Stimulated activated CD4-positive, alpha-beta T cell treated with anti-CD3 and anti-CD28 coated beads, Interleukin-1b, Interleukin-23, amount 100 ng/mL, for 1 hour (primary cell): ENCODE results near the gene AEN.

Experiments
- DNase-seq, 2 donors: peaks; one replicate each; pipeline ENCODE4 v3.0.0-alpha.2; 2020; ENCODE audit warnings: low read depth in 2 of 2

The AEN gene

GRCh38 chr15:88649753-88650551 lies 28.8 kb downstream of the AEN start:
- DNase-seq: no peak

DNA sequence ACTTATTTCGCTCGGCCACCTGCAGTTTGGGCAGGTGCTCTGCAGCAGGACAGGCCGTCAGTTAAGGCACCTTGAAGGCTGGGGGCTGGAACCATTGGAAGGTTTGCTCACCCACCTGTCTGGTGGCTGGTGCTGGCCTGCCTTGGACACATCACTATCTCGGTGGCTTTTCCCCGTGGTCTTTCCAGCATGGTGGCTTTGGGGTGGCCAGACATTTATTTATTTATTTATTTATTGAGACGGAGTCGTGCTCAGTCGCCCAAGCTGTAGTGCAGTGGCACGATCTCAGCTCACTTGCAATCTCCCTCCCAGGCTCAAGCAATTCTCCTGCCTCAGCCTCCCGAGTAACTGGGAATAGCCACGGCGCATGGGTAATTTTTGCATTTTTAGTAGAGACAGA lies 29.4 kb downstream of the AEN start:
- DNase-seq: no peak

- DNase-seq: no peak
Observed at GRCh38 chr15:88651136-88651732, 30.1 kb downstream of the AEN start.

DNA sequence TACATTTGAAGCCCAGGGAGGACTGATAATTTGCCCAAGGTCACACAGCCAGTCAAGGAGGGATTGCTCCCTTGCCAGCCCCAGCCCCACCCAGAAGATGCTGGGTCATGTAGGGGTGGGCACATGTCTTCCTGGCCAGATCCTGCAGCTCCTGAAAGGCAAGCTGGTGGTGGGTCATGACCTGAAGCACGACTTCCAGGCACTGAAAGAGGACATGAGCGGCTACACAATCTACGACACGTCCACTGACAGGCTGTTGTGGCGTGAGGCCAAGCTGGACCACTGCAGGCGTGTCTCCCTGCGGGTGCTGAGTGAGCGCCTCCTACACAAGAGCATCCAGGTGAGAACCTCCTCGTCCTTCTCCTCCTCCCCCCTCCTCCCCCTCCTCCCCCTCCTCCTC lies 30.8 kb downstream of the AEN start:
- no peak for DNase-seq

GRCh38 chr15:88652456-88653199 lies 31.5 kb downstream of the AEN start:
- DNase-seq: no peak

DNA sequence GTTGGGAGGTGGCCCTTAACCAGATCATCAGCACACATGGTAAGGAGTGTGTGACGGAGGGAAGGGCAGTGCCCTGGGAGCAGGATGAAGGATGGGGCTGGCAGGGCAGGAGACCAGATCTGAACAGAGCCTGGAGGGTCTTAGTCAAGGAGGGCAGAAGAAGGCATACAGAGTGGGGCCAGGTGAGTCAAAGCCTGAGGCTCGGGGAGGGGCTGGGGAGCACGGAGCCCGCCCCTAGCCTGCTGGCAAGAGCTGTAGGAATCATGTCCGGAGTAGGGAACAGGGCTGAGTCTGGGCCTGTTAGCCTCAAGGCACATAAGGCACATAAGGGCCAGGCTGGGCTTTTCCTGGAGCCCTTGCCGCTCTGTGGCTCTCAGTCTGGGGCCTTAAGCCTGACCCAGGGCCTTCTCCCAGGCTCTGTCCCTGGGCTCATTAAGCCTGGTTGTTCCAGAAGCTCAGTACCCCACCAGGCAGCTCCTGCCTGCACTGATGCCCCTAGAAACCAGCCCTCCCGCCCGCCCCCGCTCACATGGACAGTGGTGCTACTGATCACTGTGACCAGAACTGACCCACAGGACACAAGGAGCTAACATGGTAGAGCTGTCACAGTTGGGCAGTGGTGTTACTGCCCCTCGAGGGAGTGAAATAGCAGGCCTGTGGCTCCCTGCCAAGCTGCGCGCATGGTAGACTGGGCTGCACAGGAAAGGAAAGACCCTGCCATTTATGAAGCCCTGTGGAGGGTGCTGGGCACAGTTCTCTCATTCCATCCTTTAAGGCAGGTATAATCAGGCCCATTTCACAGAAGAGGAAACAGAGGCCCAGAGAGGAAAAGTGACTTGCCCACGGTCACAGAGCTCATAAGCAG lies 32.3 kb downstream of the AEN start:
- DNase-seq: no peak

DNA sequence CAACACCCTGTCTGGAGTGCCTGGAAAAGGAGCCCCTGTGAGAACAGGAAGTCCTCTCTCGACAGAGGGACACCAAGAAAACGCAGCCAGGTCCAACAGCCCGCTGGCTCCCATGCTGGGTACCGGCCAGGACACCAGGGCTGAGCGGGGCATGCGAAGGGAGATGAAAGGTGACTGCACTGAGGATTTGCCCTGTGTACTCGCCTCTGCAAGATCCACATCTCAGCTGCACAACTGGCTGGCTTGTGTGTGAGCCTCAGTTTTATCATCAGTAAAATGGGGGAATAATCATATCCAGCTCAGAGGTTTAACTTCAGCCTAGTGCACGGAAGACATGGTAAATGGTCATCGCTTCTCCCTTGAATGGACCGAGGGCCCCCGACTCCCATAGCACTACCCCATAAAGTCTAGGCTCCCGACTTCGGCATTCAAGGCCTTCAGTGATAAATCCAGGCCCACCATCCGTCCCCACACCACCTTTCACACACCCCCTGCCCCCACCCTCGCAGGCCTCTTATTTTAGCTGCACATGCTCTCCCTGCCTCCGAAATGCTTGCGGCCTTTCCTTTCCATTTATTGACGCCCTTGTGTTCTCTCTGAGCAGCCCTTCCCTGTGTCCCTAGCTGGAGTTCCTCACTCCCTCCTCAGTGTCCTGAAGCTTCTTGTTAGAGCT lies 33.4 kb downstream of the AEN start:
- DNase-seq: no peak

GRCh38 chr15:88655103-88655553 lies 34.0 kb downstream of the AEN start:
- no peak for DNase-seq

DNA sequence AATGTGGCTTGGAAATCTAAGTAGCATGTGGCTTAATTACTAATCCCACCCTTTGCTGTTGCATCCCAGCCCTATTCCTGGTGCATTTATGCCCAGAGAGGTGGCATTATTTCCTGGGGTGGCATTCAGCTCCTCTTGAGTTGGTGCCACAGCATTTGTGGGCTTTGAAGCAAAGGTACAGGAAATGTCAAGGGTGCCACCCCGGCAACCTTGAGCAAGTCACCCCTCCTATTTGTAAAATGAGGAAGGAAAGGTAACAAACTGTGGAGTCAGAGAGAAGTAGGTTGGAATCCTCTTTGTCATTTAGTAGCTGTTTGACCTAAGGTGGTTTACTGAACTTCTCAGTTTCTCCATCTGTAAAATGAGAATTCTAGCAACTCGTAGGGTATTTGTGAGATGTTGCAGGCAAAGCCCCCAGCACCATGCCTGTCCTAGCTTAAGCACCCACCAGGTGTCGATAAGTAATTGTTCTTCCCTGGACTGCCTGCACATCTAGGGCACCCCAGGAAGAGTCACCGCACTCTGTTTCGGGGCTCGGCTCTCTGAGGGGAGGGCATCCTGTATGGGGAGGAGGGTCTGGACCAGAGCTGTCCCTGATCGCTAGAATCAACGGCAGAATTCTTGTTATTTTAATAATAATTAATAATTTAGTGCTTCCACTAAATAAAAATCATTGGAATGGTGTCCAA lies 34.8 kb downstream of the AEN start:
- no peak for DNase-seq

DNA sequence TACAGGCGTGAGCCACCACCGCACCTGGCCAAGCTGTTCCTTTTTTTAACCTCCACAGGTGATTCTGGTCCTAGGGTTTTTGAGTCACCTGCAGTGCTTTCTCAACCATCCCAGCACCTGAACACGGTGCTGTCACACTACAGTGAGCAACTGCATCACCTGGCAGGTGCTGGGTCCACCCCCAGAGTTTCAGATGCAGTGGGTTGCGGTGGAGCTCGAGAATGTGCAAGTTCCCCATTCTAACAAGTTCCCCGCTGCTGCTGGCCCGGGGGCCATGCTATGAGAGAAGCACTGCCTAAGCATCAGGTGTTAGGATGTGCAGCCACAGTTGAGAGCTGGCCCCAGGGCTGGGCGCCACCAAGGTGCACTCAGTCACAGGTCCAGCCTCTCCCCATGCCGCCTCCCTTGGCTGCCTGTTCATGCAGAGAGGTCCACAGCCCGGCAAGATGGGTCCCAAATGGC lies 35.7 kb downstream of the AEN start:
- no peak for DNase-seq

DNA sequence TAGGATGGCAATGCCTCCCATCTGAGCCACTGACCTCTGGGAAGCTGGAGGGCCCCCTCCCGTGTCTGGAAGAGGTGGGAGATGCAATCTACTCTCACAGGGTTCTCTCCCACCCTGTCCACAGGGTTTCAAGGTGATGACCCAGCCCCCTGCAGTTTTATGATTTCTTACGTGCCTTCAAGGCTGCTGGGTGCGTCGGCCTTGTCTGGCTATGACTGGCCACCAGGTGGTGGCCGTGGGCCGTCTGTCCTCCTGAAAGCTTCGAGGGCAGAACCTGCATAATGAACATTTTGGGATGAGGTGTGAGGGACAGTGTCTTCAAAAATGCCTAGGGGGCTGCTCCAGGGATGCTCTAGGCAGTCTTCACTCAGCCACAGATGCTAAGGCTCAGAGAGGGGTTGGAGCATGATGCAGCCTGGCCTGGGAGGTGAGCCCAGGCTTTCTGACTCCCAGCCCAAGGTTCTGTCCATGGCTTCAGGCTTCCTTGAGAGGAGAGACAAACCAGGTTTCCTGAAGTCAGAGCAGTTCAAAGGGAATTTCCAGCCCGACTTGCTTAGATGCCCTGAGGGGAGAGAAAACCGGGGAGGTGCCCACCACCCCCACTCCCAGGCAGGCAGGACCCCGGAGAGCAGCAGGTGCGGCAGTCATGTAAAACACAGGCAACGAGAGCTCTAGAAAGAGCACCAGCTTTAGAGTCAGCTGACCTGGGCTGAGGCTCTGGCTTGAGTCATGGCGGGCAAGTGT lies 36.4 kb downstream of the AEN start:
- DNase-seq: no peak

DNA sequence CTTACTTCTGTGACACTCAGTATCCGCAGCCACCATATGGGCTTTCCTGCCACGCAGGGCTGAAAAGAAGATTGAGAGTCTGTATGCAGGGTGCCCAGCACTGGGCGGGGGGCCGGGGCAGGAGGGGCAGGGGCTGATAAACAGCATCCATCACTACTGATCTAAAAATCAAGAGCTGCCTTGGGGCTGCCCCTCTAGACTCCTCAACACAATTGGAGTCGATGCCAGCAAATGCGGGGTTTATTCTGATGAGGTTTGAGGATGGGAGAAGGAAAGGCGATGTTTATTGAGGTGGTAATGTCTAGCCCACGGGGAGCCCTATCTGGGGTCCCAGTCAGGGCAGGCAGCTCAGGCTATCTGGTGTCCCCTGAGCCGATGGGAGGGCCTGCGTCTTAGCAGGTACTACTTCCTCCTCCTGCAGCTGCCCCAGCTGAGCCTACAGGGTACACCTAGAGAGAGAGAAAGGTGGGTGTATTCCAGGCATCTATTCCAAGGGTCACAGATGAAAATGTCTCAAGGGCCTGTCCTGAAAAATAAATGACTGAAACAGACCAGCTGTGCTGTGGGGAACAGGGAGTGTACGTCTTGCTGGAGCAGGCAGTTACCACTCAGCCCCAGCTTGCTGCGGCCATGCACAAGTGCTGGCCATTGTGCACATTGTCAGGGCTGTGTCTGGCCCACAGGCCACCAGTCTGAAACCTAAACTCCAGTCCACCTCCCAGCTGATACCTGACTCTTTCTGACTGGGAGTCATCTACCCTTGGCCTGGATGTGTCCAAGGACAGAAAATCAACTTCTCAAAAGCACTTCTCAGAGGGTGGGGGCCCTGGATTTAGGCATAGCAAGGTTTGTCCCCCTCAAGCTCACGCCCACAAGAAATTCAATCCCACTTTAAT lies 37.2 kb downstream of the AEN start:
- no peak for DNase-seq

- DNase-seq: no peak
Observed at GRCh38 chr15:88658972-88659931, 38.1 kb downstream of the AEN start.

GRCh38 chr15:88661041-88661700 lies 40.0 kb downstream of the AEN start:
- no peak for DNase-seq

DNA sequence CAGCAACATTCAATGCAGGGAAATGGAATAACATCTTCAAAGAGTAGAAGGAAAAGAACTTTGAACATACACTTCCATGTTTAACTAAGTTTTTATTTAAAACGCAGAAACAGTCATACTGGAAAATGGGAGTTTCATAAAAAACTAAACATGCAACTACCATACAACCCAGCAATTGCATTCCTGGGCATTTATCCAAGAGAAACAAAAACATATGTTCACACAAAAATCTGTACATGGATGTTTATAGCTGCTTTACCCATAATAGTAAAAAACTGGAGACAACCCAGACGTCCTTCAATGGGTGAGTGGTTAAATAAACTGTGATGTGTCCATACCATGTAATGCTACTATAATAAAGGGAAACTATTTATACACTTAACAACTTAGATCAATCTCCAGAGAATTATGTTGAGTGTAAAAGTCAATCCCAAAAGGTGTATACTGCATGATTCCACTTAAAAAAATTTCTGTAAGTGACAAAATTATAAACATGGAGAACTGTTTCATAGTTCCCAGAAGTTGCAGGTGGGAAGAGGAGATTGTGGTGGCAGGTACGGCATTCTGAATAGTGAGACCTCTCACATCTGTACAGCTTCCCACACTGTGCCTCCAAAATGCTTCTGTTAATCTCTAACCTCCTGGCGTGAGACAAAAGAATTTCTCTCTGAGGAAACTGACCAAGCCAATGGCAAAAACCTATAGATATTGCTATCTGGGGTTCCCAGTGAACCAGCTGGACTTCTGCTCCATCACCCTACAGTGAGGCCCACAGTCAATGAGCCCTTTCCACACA lies 40.8 kb downstream of the AEN start:
- DNase-seq: no peak

DNA sequence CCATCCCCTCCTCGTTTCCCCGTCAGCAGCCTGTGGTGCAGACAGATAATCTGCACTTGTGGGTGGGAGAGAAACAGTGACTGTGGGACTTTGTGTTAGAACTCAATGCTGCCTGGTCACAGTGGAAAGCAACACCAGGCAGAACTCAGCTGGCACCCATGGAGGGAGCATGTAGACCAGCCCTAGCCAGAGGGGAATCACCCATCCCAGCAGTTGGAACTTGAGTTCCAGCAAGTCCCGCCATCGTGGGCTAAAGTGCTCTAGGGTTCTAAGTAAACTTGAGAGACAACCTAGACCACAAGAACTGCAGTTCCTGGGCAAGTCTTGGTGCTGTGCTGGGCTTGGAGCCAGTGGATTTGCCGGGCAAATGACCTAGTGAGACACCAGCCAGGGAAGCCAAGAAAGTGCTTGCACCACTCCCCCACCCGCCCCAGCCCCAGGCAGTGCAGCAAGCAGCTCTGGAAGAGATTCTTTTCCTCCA lies 42.0 kb downstream of the AEN start:
- DNase-seq: no peak
